ENCODE results near the gene PSMD13.

GRCh38 chr11:252666-253065 is 15.9 kb downstream of the PSMD13 start:
- TF ChIP-seq CTCF (conservative IDR thresholded peaks at IDR 0.05) (no peak), ZFX (IDR thresholded peaks at IDR 0.05) (no peak)

Data from C4-2B (cell line).